ENCODE data around the gene PDP2.

Gene PDP2

GRCh38 chr16:66856184-66856730 is 24.1 kb upstream of the PDP2 start:
- TF ChIP-seq SP1 (IDR thresholded peaks at IDR 0.05), result no peak
- no peak for TF ChIP-seq FOXK2 (IDR thresholded peaks at IDR 0.05)
- no peak for TF ChIP-seq NFRKB (IDR thresholded peaks at IDR 0.05)
- no peak for TF ChIP-seq ZNF384 (IDR thresholded peaks at IDR 0.05)
- no peak for TF ChIP-seq BHLHE40 (IDR thresholded peaks at IDR 0.05; ENCODE audit: borderline replicate concordance)
- no peak for TF ChIP-seq L3MBTL2 (conservative IDR thresholded peaks at IDR 0.05)
- TF ChIP-seq FOXM1 (IDR thresholded peaks at IDR 0.05; ENCODE audit: borderline replicate concordance), result no peak
- TF ChIP-seq TARDBP (IDR thresholded peaks at IDR 0.05), result no peak
- TF ChIP-seq ARNT (IDR thresholded peaks at IDR 0.05), result no peak
- ChIA-PET CTCF (interaction anchor here (1.2 kb wide), 1 partner anchor 17 kb away, joined by 3 read pairs; no protein-coding TSS in a partner anchor), POLR2A (interaction anchor here (1.7 kb wide), 1 partner anchor 17 kb away, joined by 4 read pairs; no protein-coding TSS in a partner anchor)
- DNase-seq (ENCODE audit: extremely low spot score), result no peak

- CTCF ChIA-PET, result interaction anchor here (1.2 kb wide), 1 partner anchor 16 kb away, joined by 3 read pairs; no protein-coding TSS in a partner anchor
- POLR2A ChIA-PET, result interaction anchor here (1.7 kb wide), 1 partner anchor 16 kb away, joined by 4 read pairs; no protein-coding TSS in a partner anchor
- DNase-seq (ENCODE audit: extremely low spot score), result no peak
- TF ChIP-seq HDGF (IDR thresholded peaks at IDR 0.05; ENCODE audit: borderline replicate concordance), result no peak
These were observed 23.5 kb upstream of the PDP2 start for GRCh38 chr16:66856801-66857200.

DNA sequence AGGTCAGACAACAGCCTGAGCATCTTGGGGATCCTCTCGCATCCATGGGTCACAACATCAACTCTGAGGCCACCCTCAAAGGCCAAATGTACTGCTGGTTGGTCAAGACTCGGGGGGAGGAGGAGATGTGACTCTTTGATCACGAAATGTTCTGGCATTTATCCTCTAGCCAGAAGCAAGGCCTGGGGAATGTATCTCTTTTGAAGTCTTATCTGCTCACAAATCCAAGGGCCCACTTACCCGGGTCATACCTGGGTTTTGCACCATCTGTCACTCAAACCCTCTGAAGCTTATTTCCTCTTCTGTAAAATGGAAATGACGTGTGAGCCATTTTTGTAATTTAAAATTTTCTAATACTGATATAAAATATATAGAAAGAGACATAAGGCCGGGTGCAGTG is 22.9 kb upstream of the PDP2 start:
- POLR2A ChIA-PET, result interaction anchor here (1.7 kb wide), 1 partner anchor 16 kb away, joined by 4 read pairs; no protein-coding TSS in a partner anchor
- DNase-seq (ENCODE audit: extremely low spot score), result no peak
- TF ChIP-seq NFRKB (IDR thresholded peaks at IDR 0.05), result no peak
- no peak for TF ChIP-seq ZNF384 (IDR thresholded peaks at IDR 0.05)
- no peak for TF ChIP-seq FOXK2 (IDR thresholded peaks at IDR 0.05)
- TF ChIP-seq ARNT (IDR thresholded peaks at IDR 0.05), result no peak
- no peak for TF ChIP-seq FOXA1 (IDR thresholded peaks at IDR 0.05)
- no peak for TF ChIP-seq CTBP1 (IDR thresholded peaks at IDR 0.05; ENCODE audit: borderline replicate concordance)
- TF ChIP-seq BHLHE40 (IDR thresholded peaks at IDR 0.05; ENCODE audit: borderline replicate concordance), result no peak
- no peak for TF ChIP-seq TARDBP (IDR thresholded peaks at IDR 0.05)
- TF ChIP-seq FOXM1 (IDR thresholded peaks at IDR 0.05; ENCODE audit: borderline replicate concordance), result no peak
- no peak for TF ChIP-seq L3MBTL2 (conservative IDR thresholded peaks at IDR 0.05)
- TF ChIP-seq, protein P1, sequence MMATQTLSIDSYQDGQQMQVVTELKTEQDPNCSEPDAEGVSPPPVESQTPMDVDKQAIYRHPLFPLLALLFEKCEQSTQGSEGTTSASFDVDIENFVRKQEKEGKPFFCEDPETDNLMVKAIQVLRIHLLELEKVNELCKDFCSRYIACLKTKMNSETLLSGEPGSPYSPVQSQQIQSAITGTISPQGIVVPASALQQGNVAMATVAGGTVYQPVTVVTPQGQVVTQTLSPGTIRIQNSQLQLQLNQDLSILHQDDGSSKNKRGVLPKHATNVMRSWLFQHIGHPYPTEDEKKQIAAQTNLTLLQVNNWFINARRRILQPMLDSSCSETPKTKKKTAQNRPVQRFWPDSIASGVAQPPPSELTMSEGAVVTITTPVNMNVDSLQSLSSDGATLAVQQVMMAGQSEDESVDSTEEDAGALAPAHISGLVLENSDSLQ (IDR thresholded peaks at IDR 0.05), result no peak
- no peak for TF ChIP-seq SUZ12 (IDR thresholded peaks at IDR 0.05)
- no peak for TF ChIP-seq HDGF (IDR thresholded peaks at IDR 0.05; ENCODE audit: borderline replicate concordance)
- TF ChIP-seq ELF4 (IDR thresholded peaks at IDR 0.05), result no peak
- no peak for TF ChIP-seq SP1 (IDR thresholded peaks at IDR 0.05)
- no peak for TF ChIP-seq LEF1 (IDR thresholded peaks at IDR 0.05; ENCODE audit: borderline replicate concordance)
- CTCF ChIA-PET, result interaction anchor here (1.2 kb wide), 1 partner anchor 16 kb away, joined by 3 read pairs; no protein-coding TSS in a partner anchor

- ChIA-PET CTCF (interaction anchor here (0.6 to 1.6 kb wide), 2 partner anchors 9 to 251 kb away, joined by 3 to 5 read pairs; no protein-coding TSS in a partner anchor), POLR2A (interaction anchor here (1.1 kb wide), 1 partner anchor 29 kb away, joined by 3 read pairs; the partner anchor contains the start of gene NAE1)
- TF ChIP-seq, protein P1 (IDR thresholded peaks at IDR 0.05), result no peak
- TF ChIP-seq SUZ12 (IDR thresholded peaks at IDR 0.05) (no peak), CTBP1 (IDR thresholded peaks at IDR 0.05; ENCODE audit: borderline replicate concordance) (no peak)
- DNase-seq (ENCODE audit: extremely low spot score), result no peak
These were observed 21.4 kb upstream of the PDP2 start for GRCh38 chr16:66858740-66859396.

DNA sequence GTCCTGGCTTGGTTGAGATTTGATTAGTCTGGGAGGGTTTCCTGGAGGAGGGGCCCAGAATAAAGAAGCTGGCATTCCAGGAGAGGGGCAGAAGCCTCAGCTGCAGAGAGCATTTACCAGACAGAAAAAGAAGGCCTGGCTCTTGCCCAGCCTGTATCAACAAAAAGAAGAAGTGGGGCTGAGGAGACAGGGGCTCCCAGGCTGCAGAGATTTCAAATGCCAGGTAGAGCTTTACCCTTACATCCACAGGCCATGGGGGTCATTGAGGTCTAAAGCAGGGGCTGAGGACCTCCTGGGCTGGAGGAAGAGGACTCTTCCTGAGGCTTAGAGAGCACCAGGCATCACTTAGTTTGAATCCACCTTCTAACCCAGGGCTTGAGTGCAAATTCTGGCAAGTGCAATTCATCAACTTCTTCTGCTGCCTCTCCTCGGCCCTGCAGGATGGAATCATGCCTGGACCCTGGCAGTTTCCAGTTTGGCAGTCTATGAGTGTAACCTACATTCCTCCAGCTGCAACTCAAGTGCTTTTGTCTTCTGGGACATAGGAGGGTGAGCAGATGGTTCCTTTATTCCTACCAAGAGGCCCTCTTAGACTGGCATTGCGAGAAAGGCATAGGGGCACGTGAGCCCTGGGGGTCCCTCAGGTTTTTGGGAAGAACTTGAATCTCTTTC is 20.8 kb upstream of the PDP2 start:
- POLR2A ChIA-PET, result interaction anchor here (1.1 kb wide), 1 partner anchor 29 kb away, joined by 3 read pairs; the partner anchor contains the start of gene NAE1
- no peak for TF ChIP-seq FOXK2 (IDR thresholded peaks at IDR 0.05)
- no peak for TF ChIP-seq FOXA1 (IDR thresholded peaks at IDR 0.05)
- no peak for TF ChIP-seq BHLHE40 (IDR thresholded peaks at IDR 0.05; ENCODE audit: borderline replicate concordance)
- TF ChIP-seq SUZ12 (IDR thresholded peaks at IDR 0.05), result no peak
- no peak for TF ChIP-seq LEF1 (IDR thresholded peaks at IDR 0.05; ENCODE audit: borderline replicate concordance)
- no peak for TF ChIP-seq L3MBTL2 (conservative IDR thresholded peaks at IDR 0.05)
- TF ChIP-seq ELF4 (IDR thresholded peaks at IDR 0.05), result no peak
- TF ChIP-seq NFRKB (IDR thresholded peaks at IDR 0.05), result no peak
- CTCF ChIA-PET, result interaction anchor here (1.3 to 1.6 kb wide), 4 partner anchors 9 to 251 kb away, joined by 4 to 7 read pairs (median 5); partner anchors contain the start of gene NAE1
- DNase-seq (ENCODE audit: extremely low spot score), result no peak

DNA sequence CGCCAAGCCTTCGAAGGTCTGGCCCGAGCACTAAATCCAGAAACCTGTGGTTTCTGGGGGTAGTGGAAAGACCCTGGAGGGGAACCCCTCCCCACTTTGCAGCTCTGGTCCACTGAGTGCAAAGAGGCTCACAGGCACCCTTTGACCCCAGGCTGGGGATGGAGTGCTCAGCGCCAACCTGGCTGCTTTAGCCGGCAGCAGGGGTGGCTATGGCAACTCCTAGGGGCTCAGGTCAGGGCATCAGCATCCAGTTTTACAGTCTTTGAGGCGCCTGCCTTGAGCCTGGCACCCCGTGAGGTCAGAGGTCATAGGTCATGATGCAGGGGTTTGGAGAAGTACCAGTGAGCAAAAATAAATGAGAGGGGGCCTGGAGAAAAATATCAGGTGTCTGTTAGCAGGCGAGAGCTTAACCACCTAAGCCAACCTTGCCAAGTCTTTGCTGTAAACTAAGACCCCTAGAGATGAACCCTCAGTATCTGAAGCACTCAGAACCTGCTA is 18.2 kb upstream of the PDP2 start:
- no peak for DNase-seq (ENCODE audit: extremely low spot score)
- POLR2A ChIA-PET, result interaction anchor here (1.5 to 1.8 kb wide), 2 partner anchors 13 to 31 kb away, joined by 4 to 7 read pairs; partner anchors contain the start of gene NAE1
- TF ChIP-seq FOXK2 (IDR thresholded peaks at IDR 0.05) (no peak), L3MBTL2 (conservative IDR thresholded peaks at IDR 0.05) (no peak), SUZ12 (IDR thresholded peaks at IDR 0.05) (no peak), CTBP1 (IDR thresholded peaks at IDR 0.05; ENCODE audit: borderline replicate concordance) (no peak), TARDBP (IDR thresholded peaks at IDR 0.05) (no peak), BHLHE40 (IDR thresholded peaks at IDR 0.05; ENCODE audit: borderline replicate concordance) (no peak), ELF4 (IDR thresholded peaks at IDR 0.05) (no peak), LEF1 (IDR thresholded peaks at IDR 0.05; ENCODE audit: borderline replicate concordance) (no peak), ZNF384 (IDR thresholded peaks at IDR 0.05) (no peak), FOXA1 (IDR thresholded peaks at IDR 0.05) (no peak)
- CTCF ChIA-PET, result no interaction called here
